Activated CD8-positive, alpha-beta memory T cell treated with anti-CD3 and anti-CD28 coated beads, Interleukin-2, amount 50 U/mL, for 1 hour (primary cell): Measurements from ENCODE around the gene ITPA.
"Not testable (repeated sequence)": the region's sequence is repeated elsewhere in the genome, so short reads cannot be mapped to it uniquely, and the experiment has no call there.

ENCODE experiments used
- DNase-seq: peaks from one replicate; pipeline ENCODE4 v3.0.0-alpha.2; 2020; ENCODE audit errors: extremely low read depth

Gene ITPA

DNA sequence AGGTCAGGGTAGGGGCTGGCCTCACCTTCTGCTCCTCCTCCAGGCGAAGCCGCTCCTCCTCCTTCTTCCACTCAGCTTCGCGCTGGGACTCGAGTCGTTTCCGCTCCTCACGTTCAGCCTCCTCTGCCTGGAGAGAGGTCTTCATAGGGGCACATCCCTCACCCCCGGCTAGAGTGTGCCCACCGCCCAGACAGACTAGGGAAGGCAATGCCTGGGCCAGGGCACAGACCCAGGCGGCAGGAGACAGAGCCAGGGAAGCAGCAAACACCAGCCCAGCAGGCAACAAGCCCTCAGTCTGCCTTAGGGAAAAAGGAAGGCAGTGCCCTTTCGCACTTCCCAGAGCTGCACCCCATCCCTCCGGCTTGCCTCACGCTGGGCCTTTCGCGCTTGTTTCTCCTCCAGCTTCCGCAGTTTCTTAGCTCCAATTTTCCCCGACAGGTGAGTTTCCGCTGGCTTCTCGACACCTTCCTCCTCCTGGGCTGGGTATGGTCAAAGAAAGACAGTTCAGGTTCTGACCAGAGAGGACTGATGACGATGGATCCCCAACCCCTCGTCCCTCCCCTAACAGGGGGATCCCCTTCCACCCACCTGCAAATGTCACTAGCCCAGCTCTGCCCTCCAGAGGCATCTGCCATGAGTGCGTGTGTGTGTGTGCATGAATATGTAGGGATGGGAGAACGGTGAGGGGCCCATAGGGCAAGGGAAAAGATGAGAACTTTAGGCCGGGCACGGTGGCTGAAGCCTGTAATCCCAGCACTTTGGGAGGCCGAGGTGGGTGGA lies 9.1 kb upstream of the ITPA start:
- no peak for DNase-seq

DNA sequence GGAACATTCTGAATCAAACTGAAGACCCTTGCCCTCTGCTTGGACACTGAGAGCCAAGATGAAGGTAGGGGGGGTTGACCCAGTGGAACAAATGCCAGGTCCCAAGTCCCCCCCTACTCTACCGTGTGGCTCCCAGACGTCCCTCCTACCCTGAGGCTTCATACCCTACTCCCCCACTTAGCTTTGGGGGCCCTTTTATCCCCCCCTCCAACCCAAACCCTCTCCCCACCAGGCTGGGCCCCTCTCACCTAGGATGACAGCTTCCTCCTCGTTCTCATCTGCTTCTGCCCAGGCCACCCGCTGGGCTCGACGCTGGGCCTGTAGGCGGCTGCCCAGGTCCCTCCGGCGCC lies 6.4 kb upstream of the ITPA start:
- DNase-seq: no peak

DNA sequence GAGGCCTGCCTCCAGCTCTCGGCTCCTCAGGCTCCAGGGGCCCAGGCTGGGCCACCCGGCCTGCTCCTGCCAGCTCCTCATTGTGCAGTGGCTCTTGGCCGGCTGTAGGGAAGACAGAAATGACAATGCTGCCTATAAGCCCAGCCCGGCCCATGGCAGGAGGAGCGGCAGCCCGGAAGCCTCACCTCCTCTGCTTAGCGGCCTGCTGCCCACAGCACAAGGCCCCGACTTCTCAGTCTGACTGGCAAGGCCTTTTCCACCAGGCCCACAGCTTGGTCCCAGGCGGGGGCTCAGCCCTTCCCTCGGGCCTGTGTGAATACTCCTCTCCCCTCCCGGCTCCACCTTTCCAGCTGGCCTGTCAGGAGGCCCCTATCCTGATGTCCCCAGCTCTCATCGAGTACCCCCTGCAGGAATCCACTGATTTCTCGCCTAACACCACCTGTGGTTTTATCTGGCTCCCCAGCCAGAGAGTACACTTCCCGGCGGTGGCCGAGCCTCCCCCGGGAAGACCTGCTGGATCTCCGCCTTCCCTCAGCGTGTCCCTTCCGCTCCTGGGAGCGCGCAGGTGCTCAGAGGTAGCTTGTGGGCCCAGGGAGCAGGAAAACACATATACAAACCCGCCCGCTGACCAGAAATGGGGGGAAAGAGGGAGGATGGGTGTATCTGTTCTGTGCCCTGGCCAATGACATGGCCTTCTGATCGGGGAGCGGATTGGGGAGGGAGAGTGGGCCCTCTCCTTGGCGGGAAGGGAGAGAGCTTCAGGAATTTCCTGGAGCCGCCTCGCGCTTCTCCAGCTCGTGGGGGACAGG lies 5.8 kb upstream of the ITPA start:
- no peak for DNase-seq

DNA sequence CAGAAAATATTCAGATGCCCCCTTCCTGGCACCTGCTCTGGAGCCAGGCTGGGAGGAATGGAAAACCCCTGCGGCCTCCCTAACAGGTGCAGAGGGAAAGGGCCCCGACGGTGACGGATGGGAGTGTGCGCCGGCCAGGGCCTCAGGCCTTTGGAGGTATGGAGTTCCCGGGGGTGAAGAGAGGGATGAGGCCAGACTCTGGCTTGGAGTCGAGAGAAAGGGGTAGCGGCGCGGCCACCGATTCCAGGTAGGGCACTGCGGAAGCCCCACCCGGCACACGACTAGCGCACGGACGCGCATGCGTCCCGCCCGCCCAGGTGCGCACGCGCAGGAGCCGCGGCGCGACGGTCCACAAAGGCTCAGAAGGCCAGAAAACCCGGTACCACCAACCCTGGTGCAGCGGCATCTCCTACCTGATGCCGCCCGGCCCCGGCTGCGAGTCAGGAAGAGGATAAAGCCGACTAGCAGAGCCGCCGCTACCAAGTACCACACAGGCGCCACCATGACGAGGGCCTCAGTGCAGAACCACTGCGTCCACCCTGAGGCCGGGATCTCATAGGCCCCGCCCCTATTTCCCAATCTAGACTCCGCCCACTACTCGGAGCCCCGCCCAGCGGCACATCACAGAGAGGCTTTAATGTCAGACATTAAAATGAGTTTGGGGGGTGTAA lies 5.0 kb upstream of the ITPA start, which contains the start of gene DDRGK1:
DDRGK1 (minus strand) TSS at position 559 of the 671 bp plus-strand sequence; CDS start at position 504, 55 bp downstream.
- DNase-seq: peak; percentile 69

DNA sequence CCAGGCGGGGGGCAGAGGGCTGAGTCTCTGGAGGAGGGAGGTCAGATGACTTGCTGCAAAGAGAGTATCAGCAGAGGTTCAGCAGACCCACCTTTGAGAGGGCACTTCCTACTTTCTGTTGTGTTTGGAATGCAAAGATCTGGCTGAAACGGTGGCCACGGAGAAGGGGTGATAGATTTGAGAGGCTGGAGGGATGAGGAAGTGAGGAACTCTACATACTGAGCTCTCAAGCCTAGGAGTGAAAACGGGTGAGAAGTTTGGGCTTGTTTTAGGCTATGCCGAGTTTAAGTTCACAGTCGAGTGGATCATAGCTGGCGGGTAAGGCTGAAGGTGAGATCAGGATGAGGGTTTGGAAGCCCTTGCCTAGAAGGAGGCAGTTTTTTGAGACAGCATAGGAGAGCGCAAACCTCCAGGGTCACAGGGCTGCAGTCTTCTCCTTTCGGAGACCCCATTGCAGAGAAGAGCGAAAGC lies 477 bp upstream of the ITPA start:
- no peak for DNase-seq

DNA sequence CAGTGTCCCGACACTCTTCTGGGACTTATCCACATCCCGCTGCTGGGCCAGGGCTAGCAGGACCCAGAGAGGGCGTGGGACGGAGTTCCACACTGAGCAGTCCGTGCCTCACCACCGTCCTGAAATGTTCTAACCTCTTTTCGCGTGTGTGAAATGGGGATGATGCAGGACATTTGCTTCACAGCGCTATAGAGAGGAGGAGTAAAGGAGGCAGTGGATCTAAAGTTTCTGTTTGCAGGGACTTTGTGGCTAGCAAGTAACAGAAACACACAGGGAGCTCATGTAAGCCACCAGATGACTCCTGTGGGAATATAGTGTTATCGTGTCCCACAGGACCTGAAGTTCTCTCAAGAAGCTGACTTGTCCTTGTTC lies 634 bp downstream of the ITPA start:
- DNase-seq: no peak

DNA sequence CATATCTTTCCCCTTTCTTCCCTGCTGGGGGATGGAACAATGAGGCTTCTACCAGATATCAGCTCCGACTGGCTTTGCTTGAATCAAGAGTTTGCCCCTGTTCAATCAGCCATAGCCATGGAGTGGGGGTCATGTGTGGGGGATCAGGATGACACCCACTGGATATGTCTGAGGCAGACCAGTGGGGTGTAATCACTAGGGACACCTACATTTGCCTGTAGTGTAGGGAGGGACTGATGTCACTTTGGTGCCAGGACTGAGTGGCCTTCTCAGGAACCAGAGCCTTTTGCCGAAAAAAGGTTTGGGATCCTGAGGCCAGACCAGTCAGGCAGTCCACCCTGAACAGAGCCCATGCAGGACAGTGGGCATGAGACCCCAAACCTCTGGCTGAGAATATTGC lies 1.0 kb downstream of the ITPA start:
- DNase-seq: no peak

DNA sequence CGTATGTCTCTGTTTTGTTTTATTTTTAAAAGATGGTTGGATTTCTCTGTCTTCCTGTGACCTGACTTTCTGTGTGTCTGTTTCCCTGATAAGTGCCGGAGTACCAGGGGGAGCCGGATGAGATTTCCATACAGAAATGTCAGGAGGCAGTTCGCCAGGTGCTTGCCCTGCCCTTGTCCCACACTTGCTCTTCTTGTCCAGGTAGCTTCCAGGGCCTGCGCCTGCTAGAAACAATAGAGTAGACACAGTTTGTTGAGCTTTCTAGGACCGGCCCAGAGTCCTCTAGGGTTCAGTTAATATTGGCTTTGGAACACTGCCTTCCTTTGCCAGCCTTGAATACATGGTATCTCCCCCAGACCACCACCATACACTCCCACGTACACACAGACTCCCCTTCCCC lies 3.9 kb downstream of the ITPA start:
- no peak for DNase-seq

DNA sequence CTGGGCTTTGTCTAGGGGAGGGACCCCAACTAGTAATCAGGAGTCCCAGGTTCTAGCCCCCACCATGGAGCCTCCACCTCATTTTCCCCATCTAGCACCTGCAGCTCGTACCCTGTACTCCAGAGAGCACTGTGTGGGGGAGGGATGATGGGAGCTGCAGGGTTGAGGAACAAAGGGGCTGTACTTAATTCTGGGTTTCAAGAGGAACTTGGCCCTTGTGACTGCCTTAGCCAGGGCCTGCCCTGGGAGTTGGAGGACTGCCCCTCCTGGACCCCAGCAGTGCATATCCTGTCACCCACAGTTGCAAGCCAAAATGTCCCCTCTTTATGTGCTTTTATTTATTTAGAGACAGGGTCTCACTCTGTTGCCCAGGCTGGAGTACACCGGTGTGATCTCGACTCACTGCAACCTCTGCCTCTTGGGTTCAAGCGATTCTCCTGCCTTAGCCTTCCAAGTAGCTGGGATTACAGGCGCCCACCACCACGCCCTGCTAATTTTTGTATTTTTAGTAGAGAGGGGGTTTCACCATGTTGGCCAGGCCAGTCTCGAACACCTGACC lies 6.1 kb downstream of the ITPA start:
- not testable (repeated sequence) for DNase-seq

DNA sequence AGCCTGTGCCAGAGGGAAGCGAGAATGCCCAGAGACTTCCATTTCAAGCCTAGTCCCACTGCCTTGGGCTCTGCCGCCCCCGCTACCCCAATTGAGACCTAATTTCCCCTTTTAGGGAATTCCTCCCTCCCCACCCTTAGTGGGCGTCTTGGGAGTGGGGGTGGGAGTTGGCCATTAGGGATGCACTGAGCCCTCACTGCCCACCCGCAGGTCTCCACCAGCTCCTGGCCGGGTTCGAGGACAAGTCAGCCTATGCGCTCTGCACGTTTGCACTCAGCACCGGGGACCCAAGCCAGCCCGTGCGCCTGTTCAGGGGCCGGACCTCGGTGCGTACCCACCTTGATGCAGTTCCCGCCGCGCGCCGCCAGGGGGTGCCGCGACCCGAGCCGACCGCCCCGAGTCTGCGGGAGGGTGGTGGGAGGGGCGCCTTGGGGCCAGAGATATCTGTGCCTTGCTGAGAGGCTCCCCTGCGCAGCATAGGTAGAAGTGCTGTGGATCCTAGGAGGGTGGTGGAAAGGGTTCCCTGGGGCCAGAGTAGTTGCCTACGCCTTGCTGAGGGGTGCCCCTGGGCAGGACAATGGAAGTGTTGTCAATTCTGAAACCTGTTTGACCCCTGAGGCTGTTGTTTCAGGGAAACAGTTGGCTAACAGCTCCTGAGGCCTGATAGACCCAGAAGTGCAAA lies 9.2 kb downstream of the ITPA start:
- DNase-seq: no peak

DNA sequence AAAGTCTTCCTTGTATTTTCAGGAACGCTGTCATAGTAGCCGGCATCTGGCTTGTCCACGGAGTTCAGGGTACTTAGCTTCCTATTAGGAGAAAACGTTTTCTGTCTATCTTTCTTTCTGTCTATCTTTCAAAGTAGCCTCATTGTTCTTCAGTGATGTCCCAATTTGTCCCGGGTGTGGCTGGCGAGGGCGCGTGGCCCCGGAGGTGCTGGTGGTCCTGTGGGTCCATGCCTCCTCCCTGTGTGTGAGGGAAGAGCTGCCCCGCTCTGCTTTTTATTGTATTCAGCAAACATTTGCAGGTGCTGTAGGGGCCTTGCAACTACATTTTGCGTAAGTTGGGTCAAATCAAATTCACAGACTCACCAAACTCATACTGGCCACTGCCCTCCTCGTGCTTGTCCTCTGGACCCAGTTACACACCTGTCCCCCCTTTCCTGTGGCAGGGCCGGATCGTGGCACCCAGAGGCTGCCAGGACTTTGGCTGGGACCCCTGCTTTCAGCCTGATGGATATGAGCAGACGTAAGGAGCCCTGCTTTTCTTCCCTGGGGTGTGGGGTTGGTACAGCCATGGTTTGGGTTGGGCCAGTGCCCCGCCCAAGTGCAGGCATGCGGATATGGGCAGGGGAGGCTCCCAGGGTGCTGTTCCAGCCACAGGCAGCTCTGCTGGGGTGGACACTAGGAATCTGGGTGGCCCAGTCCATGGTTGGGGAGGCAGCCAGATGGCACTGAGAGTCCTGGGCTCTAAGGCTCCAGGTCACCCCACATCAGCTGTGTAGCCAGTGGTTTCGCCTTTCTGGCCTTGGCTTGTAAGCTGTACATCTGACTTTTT lies 12.3 kb downstream of the ITPA start:
- no peak for DNase-seq

DNA sequence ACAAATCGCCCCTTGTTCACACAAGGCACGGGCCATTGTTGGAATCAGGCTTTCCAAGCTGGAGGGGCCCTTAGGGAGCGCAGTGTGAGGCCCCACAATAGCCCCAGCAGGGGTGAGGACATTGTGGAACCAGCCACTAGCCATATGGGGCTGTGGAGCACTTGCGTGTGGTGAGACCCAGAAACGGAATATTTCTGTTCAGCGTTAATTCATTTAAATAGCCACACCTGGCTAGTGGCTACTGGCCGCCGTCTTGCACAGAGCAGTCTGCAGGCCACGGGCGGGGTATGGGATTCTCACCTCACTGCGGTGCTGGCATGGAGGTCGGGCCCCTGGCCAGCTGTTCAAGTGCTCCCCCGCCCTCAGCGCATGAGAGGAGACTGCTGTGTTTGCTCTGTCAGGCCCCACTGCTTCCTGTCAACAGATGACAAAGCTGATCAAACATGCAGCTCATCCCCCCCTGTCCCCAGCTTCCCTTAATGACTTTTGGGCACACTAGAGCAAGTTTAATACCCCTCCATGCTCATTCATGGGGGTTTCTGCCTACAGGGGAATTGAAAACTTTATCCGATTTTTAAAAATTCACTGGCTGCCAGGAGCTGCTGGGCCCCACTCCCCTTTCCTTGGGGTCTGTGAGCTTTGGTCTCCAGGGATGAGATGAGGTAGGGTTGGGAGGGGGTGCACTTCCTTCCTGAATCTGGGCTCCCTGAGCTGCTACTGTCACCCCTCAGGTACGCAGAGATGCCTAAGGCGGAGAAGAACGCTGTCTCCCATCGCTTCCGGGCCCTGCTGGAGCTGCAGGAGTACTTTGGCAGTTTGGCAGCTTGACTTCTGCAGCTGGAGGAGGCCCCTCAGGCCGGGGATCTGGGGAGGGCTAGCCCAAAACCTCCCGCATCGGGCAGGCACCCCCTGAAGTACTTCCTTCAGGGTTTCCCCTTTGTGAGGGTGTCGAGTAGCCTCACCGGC lies 13.6 kb downstream of the ITPA start:
- no peak for DNase-seq

DNA sequence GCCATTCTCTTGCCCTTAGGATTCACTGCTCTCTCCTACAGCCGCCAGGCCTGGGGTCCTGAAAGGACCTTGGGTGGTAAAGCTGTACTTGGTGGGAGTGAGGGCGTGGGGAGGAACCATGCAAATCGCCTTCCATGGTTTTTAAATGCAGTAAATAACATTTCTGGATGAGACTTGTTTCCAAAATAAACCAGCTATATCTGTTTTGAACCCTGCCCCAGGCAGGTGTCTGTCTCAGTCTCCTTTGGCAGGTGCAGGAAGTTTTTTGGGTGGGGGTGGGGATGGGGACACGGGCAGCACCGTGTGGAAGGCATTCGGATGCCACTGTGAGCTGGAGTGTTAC lies 14.3 kb downstream of the ITPA start:
- no peak for DNase-seq

DNA sequence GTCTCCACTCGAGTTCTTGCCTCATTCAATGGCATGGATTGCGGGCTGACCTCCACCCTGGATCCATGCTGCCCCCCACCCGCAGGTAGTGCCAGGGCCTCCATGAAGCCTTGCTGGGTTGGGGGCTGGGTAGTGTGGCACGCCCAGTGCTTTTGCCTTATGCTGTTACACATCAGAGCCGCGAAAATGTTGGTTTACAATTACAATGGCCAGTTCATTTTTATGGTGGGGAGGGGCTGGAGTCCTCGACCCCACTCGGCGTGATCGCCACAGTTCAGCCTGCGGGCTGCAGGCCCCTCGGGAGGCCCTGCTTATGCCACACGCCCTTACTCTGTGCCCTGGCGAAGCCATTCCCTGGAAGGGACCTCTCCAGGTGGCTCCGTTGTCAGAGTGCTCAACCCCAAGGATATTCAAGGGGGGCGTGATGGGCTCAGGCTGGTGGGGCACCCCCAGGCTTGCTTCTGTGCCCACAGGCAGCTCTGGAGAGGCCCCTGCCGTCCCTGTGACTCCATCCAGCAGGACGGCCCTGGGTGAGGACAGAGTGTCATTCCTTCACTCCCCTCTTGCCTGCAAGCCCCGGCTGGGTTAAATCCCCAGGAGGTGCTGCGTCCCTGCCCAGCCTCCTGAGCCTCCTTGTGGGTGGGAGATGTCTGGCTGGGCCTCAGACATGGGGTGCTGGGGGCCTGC lies 14.8 kb downstream of the ITPA start:
- no peak for DNase-seq

DNA sequence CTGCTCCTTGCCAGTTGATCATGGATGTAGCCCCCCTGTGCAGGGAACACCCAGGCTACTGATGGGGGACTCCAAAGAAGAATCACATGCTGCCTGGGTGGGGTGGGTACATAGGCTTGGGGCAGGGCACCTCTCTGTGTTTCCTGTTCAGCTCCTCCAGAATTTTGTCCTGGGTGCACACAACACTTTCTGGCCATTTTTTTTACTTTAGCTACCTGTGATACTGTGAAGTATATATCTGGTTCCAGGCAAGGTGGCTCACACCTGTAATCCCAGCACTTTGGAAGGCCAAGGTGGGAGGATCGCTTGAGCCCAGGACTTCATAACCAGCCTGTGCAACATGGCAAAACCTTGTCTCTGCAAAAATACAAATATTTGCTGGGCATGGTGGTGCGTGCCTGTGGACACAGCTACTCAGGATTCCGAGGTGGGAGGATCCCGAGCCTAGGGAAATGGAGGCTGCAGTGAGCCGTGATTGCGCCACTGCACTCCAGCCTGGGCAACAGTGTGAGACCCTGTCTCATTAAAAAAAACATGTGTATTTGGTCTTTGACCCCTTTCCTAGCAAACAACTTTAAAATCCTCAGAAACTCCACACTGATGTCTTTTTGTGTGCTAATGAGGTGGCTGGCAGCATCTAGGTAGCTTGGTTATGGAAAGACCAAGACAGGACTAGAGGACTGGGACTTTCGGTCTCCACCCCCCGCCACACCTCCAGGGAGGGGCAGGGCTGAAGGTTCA lies 15.6 kb downstream of the ITPA start:
- DNase-seq: no peak

DNA sequence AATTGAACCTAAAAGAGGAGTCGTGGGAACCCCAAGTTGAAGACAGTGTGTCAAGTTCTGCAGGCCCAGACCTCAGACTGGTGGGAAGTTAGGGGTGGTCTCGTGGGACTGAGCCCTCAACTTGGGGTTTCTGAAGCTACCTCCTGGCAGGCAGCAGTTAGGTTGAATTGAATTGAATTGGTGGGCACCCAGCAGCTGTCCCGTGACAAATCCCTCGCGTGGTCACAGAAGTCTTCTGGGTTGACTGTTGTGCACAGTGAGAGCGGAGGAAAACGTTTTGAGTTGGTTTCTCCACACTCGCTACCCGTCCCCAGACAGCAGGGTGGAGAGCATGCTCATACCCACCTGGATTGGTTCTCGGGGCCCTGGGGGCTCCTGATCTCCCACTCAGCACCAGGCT lies 16.8 kb downstream of the ITPA start:
- no peak for DNase-seq

DNA sequence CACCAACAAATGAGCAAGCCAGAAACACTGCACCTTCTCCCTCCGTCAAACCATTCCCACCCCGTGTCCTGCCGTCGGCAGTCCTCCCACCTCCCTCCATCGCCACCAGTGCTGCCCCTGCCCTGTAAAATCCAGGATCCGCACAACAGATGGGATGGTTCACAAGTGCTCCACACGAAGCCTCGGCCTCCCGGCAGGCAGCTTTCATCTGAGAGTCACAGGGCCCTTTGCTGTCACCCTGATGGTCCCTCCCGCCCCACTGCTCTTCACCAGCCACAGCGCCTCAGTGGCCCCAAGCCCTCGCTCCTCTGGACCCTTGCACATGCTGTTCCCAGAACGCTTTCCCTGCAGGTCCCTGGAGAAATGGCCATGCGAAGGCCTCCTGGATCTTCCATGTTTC lies 17.6 kb downstream of the ITPA start:
- no peak for DNase-seq

DNA sequence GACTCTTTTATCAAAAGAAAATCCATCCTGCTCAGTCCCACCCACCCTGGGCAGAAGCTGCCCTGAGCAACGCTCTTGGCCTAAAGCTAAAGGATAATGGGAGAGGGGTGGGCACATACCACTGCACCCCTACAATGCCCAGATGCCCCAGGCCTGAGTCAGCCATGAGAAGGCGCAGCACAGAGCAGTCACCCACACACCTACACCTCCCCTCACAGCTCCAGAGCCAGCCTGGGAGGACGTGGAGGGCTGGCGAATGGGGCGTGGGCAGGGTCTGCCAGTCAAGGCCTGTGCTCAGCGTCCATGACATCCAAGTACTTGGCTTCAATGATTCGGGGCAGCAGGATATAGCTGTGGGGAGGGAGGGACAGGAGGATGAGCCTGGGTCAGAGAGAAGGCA lies 18.2 kb downstream of the ITPA start:
- no peak for DNase-seq
